GM13977 (cell line): ENCODE results near the gene ILF3.
"Not testable (repeated sequence)": the region's sequence is repeated elsewhere in the genome, so short reads cannot be mapped to it uniquely, and the experiment has no call there.

Source experiments
- DNase-seq: peaks from one replicate; pipeline ENCODE4 v3.0.0; 2012; ENCODE audit warnings: low spot score
- CTCF ChIP-seq: IDR thresholded peaks from 2 replicates; pipeline ENCODE4 v1.5.1; 2012; ENCODE audit warnings: mild to moderate bottlenecking, control low read depth; ENCODE audit not compliant: insufficient read depth; ENCODE audit errors: extremely low read depth, missing control alignments
- in situ Hi-C: fragments of 300-500 bp; cut with MboI; formaldehyde crosslinking; loops from one replicate; pipeline ENCODE4 v1.12.0; 2022; ENCODE audit warnings: low sequenced_read_pairs, low pct_unique_long_range_greater_than_20kb, mixed read lengths, inconsistent platforms; ENCODE audit not compliant: unreplicated experiment

Gene ILF3

DNA sequence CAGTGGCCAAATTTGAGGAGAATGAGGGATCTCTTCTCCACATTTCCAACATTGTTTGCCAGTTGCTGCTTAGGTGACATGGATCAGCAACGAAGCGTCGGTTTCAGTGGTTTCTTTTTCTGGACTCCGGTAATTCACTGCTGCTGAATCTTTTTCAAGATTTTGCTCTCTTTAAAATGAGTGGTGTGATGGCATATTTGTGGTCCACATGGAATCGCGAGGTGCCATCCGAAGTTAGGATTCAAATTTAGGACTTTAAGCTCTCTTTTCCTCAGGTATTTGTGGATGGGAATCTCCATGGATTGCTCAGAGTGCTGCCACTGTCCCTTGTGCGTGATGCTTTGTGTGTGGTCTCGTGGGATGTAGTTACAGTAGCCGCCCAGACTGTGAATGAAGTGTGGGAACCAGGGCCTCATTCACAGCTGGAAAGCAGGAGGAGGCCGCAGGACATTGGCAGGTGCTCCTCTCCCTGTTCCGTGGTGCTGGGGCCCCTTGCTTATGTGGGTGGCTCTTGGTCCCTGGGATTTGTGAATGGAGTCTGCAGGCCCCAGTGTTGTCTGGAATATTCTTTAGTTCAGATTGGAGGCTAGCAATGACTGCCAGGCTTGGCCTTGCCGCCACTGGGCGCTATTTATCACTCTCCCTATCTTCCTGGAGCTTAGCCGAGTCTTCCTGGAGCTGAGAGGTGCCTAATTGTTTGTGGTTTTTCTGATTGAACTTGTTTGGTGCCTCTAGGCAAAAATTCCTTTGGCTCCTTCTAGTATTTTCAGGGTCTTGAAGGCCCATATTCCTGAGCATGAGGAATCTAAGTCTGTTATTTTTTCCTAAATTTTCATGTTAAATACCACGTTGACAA, 1.5 kb downstream of the ILF3 start:
- TF ChIP-seq CTCF = no peak
- no peak for DNase-seq
- in situ Hi-C loops = no loop called here

DNA sequence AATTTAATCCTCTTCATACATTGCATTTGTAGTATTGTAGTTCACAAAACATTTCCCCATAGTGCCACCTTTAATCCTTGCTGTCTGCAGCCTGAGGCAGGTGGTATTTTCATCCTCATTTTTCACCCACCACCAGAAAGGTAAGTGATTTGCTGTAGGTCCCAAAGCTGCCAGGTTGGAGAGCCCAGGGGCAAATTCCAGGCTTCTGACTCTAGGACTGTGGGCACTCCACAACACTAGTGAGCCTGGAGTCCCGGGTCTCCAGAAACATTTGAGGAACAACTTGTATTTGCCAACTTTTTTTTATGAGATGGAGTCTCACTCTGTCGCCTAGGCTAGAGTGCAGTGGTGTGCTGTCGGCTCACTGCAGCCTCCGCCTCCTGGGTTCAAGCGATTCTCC, 6.2 kb downstream of the ILF3 start:
- in situ Hi-C loops = no loop called here
- no peak for DNase-seq
- TF ChIP-seq CTCF = no peak

- no peak for DNase-seq
- no peak for TF ChIP-seq CTCF
- in situ Hi-C loops = no loop called here
Measured at GRCh38 chr19:10661946-10662345, 7.8 kb downstream of the ILF3 start.

DNA sequence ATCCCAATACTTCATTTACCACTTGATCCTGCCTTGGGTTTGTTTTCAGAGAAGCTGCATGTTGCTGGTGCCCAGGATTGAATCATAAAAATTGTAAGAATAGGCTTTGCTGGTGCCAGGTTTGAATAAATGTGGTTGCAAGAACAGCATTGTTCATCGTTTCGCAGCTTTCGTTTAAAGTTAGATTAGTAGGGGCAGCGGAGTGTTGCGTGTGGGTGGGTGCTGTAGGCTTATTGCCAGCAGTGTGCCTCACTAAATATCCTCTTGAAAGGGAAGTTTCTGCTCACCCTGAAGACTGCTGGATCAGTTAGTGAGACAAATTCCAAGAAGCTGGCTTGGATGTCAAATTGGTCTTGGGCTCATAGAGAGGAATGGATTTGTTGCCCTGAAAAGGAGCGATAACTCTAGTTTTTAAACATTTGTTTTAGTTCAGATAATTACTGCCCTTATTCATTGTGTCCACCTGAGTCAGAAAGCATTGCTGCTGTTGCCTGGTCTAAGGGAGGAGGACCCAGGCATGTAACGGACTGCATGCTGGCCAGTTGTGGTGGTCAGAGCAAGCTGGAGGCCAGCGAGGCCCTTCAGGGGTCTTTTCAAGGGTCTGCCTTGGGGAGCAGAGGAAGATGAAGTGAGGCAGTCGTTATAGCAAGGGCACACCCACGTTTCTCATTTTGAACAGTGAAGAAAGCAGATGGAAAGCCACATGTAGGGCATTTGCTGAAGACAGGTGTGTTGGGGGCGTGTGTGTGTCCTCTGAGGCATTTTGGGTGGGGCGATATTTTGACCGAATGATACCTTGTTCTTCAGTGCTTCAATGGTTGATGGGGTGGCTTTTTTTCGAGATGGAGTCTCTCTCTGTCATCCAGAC, 8.5 kb downstream of the ILF3 start:
- DNase-seq = no peak
- in situ Hi-C loops = no loop called here

GRCh38 chr19:10663252-10663563, 9.1 kb downstream of the ILF3 start:
- DNase-seq, in situ Hi-C loops: not testable (repeated sequence)

More for the DNA sequence above, 8.5 kb downstream of the ILF3 start:
- no peak for TF ChIP-seq CTCF

DNA sequence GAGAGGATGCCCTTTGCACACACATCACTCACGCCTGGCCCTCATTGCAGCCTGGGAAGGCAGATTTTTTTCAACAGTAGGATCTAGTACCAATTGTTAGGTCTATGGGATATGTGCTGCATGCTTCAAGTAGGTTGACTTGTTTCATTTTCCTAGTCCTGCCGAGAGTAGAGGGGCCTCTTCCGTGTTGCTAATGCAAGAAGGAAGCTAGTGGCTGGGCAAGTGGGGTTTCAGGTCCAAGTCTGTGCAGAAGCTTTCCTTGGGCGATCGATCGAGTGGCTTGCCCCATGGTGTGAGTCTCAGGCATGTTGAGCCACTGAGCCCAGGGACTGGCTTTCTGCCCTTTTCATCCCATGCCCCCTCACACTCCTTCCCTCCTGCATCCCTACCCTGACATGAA, 13.7 kb downstream of the ILF3 start:
- no peak for DNase-seq
- in situ Hi-C loops = no loop called here
- no peak for TF ChIP-seq CTCF

DNA sequence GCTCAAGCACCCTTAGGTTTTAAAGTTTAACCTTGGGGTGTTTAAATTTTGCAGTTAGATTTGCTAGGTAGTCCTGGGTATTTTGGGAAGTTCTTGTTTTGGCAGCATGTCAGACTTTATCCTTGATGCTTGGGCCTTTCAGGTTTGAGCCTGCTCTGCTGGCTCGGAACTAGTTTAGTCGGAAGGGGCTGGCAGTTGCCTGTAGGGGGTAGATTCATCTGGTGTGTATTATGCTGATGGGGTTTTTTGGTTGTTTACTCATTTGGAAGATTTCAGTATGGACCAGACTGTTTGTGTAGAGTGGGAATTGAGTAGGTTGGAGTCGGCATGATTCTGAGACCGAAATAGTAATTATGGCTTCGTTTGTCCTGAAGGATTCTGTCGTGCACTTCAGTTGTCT, 15.1 kb downstream of the ILF3 start:
- DNase-seq = no peak
- in situ Hi-C loops = no loop called here
- no peak for TF ChIP-seq CTCF
